ENCODE results near the gene DYNC2H1.

DYNC2H1 gene

DNA sequence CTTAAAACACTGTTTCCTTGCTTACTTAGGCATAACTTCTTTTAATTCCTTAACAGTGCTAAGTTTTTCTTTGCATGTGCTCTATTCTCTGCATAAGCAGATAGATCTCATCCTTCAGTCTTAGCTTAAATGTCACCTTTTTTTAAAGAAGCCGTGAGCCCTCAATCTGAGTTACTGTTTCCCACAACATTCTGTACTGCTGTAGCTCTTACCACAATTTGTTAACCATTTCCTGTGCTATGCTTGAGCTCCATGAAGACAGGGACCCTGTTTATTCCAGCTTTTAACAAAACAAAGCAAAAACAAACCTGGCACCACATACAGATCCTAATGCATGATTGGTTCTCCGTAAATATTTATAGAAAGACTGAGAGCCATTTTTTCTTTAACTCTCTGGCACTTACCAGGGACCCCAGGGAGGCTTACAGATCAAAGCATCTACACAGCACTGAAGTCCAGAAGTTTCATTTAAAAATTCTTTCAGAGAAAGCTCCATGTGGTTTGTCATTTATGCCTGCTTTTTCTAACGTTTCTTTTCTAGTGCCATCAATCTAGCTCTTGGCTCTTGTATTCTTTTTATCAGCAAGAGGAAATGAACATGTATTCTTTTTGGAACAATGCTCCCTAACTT, 74.9 kb downstream of the DYNC2H1 start:
- no peak for DNase-seq
- Histone ChIP-seq H3K27ac (ENCODE audit: insufficient read depth, low read length, poor library complexity, severe bottlenecking) (no peak overlapping the region), H3K4me3 (ENCODE audit: insufficient read depth, low read depth, low read length, poor library complexity, severe bottlenecking) (no peak overlapping the region), H3K36me3 (ENCODE audit: control insufficient read depth, insufficient read depth, low read length) (no peaks in the 10 kb centered on the region), H3K27me3 (replicated peaks; ENCODE audit: control insufficient read depth, insufficient read depth, low read length, poor library complexity, severe bottlenecking) (no peaks in the 10 kb centered on the region), H3K9me3 (ENCODE audit: control insufficient read depth, low read length) (no peaks in the 10 kb centered on the region), H3K4me1 (ENCODE audit: control insufficient read depth, insufficient read depth, low read length, poor library complexity, severe bottlenecking) (no peaks in the 10 kb centered on the region)

- Histone ChIP-seq H3K36me3 (ENCODE audit: control insufficient read depth, insufficient read depth, low read length) (no peaks in the 10 kb centered on the region), H3K9me3 (ENCODE audit: control insufficient read depth, low read length) (no peaks in the 10 kb centered on the region), H3K27me3 (replicated peaks; ENCODE audit: control insufficient read depth, insufficient read depth, low read length, poor library complexity, severe bottlenecking) (no peaks in the 10 kb centered on the region), H3K27ac (ENCODE audit: insufficient read depth, low read length, poor library complexity, severe bottlenecking) (no peak overlapping the region), H3K4me3 (ENCODE audit: insufficient read depth, low read depth, low read length, poor library complexity, severe bottlenecking) (no peak overlapping the region), H3K4me1 (ENCODE audit: control insufficient read depth, insufficient read depth, low read length, poor library complexity, severe bottlenecking) (no peaks in the 10 kb centered on the region)
- no peak for DNase-seq
Observed at GRCh38 chr11:103202048-103202651, 92.9 kb downstream of the DYNC2H1 start.

DNA sequence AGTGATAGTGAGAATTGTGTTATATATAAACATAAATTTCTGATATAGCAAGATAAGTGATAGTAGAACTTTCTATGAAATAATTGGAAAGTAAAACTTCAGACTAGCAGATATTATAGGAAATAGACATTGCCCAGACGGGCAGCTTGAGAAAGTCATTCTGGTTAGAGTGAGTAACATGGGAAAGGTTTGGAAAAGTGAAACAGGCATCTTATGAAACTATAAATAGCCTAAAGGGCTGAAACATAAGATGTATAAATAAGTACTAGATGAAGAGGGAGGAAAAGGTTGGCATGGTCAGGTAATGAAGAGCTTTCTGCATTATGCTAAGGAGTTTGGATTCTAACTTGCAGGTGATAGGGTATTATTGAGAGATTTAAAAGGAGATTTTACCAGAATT, 101.3 kb downstream of the DYNC2H1 start:
- Histone ChIP-seq H3K36me3 (ENCODE audit: control insufficient read depth, insufficient read depth, low read length) (no peaks in the 10 kb centered on the region), H3K27me3 (replicated peaks; ENCODE audit: control insufficient read depth, insufficient read depth, low read length, poor library complexity, severe bottlenecking) (no peaks in the 10 kb centered on the region), H3K4me3 (ENCODE audit: insufficient read depth, low read depth, low read length, poor library complexity, severe bottlenecking) (no peak overlapping the region), H3K4me1 (ENCODE audit: control insufficient read depth, insufficient read depth, low read length, poor library complexity, severe bottlenecking) (no peaks in the 10 kb centered on the region), H3K9me3 (ENCODE audit: control insufficient read depth, low read length) (no peaks in the 10 kb centered on the region), H3K27ac (ENCODE audit: insufficient read depth, low read length, poor library complexity, severe bottlenecking) (no peak overlapping the region)
- no peak for DNase-seq

GRCh38 chr11:103215812-103216211, 106.6 kb downstream of the DYNC2H1 start:
- Histone ChIP-seq H3K4me1 (ENCODE audit: control insufficient read depth, insufficient read depth, low read length, poor library complexity, severe bottlenecking) (no peaks in the 10 kb centered on the region), H3K27ac (ENCODE audit: insufficient read depth, low read length, poor library complexity, severe bottlenecking) (no peak overlapping the region), H3K9me3 (ENCODE audit: control insufficient read depth, low read length) (no peaks in the 10 kb centered on the region), H3K27me3 (replicated peaks; ENCODE audit: control insufficient read depth, insufficient read depth, low read length, poor library complexity, severe bottlenecking) (no peaks in the 10 kb centered on the region), H3K36me3 (ENCODE audit: control insufficient read depth, insufficient read depth, low read length) (no peaks in the 10 kb centered on the region), H3K4me3 (ENCODE audit: insufficient read depth, low read depth, low read length, poor library complexity, severe bottlenecking) (no peak overlapping the region)
- no peak for DNase-seq

GRCh38 chr11:103220133-103220532, 110.9 kb downstream of the DYNC2H1 start:
- no peak for DNase-seq
- Histone ChIP-seq H3K27ac (ENCODE audit: insufficient read depth, low read length, poor library complexity, severe bottlenecking) (no peak overlapping the region), H3K36me3 (ENCODE audit: control insufficient read depth, insufficient read depth, low read length) (no peaks in the 10 kb centered on the region), H3K4me3 (ENCODE audit: insufficient read depth, low read depth, low read length, poor library complexity, severe bottlenecking) (no peak overlapping the region), H3K27me3 (replicated peaks; ENCODE audit: control insufficient read depth, insufficient read depth, low read length, poor library complexity, severe bottlenecking) (no peaks in the 10 kb centered on the region), H3K4me1 (ENCODE audit: control insufficient read depth, insufficient read depth, low read length, poor library complexity, severe bottlenecking) (no peaks in the 10 kb centered on the region), H3K9me3 (ENCODE audit: control insufficient read depth, low read length) (no peaks in the 10 kb centered on the region)

- no peak overlapping the region for H3K4me3 ChIP-seq (ENCODE audit: insufficient read depth, low read depth, low read length, poor library complexity, severe bottlenecking)
- no peaks in the 10 kb centered on the region for H3K27me3 ChIP-seq (replicated peaks; ENCODE audit: control insufficient read depth, insufficient read depth, low read length, poor library complexity, severe bottlenecking)
- no peaks in the 10 kb centered on the region for H3K36me3 ChIP-seq (ENCODE audit: control insufficient read depth, insufficient read depth, low read length)
- H3K27ac ChIP-seq (ENCODE audit: insufficient read depth, low read length, poor library complexity, severe bottlenecking) = no peak overlapping the region
- H3K9me3 ChIP-seq (ENCODE audit: control insufficient read depth, low read length) = no peaks in the 10 kb centered on the region
- no peaks in the 10 kb centered on the region for H3K4me1 ChIP-seq (ENCODE audit: control insufficient read depth, insufficient read depth, low read length, poor library complexity, severe bottlenecking)
- DNase-seq = no peak
Observed at GRCh38 chr11:103222806-103223205, 113.6 kb downstream of the DYNC2H1 start.

DNA sequence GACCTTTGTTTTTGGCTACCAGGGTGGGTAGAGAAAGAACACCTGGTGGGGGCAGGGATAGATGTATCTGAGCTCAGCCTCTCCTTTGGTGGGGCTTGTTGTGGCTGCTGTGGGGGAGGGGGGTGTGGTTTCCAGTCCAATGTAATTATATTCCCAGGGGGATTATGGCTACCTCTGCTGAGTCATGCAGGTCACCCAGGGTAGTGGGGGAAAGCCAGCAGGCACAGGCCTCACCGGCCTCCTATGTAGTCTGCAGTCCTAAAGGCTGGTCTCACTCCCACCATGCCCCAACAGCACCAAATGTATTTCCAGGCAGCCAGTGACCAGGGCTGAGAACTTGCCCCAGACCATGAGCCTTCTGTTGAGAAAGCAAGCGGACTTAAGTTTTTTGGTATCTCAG, 119.6 kb downstream of the DYNC2H1 start:
- Histone ChIP-seq H3K36me3 (ENCODE audit: control insufficient read depth, insufficient read depth, low read length) (no peaks in the 10 kb centered on the region), H3K27me3 (replicated peaks; ENCODE audit: control insufficient read depth, insufficient read depth, low read length, poor library complexity, severe bottlenecking) (no peaks in the 10 kb centered on the region), H3K4me1 (ENCODE audit: control insufficient read depth, insufficient read depth, low read length, poor library complexity, severe bottlenecking) (no peaks in the 10 kb centered on the region), H3K27ac (ENCODE audit: insufficient read depth, low read length, poor library complexity, severe bottlenecking) (no peak overlapping the region), H3K4me3 (ENCODE audit: insufficient read depth, low read depth, low read length, poor library complexity, severe bottlenecking) (no peak overlapping the region), H3K9me3 (ENCODE audit: control insufficient read depth, low read length) (no peaks in the 10 kb centered on the region)
- no peak for DNase-seq

DNA sequence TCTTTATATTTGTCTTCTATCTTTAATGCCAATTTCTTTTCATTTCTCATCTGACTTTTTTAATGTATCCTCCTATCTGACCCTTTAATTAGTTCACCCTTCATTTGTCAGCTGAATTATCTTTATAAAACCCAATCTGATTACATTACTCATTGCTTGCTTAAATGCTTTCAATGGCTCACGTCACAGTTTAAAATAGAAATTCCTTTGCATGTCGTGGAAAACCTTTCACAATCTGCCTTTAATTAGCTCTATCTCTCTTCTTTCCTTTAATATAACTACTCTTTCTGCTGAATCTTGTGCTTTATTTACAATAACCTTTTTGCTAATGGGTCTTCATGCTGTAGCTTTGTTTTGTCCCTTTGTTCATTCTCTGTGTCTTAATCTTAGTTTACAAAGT, 125.7 kb downstream of the DYNC2H1 start:
- H3K4me1 ChIP-seq (ENCODE audit: control insufficient read depth, insufficient read depth, low read length, poor library complexity, severe bottlenecking) = no peaks in the 10 kb centered on the region
- H3K4me3 ChIP-seq (ENCODE audit: insufficient read depth, low read depth, low read length, poor library complexity, severe bottlenecking) = no peak overlapping the region
- no peak overlapping the region for H3K27ac ChIP-seq (ENCODE audit: insufficient read depth, low read length, poor library complexity, severe bottlenecking)
- H3K9me3 ChIP-seq (ENCODE audit: control insufficient read depth, low read length) = no peaks in the 10 kb centered on the region
- DNase-seq = no peak
- no peaks in the 10 kb centered on the region for H3K27me3 ChIP-seq (replicated peaks; ENCODE audit: control insufficient read depth, insufficient read depth, low read length, poor library complexity, severe bottlenecking)
- H3K36me3 ChIP-seq (ENCODE audit: control insufficient read depth, insufficient read depth, low read length) = no peaks in the 10 kb centered on the region

GRCh38 chr11:103241574-103241973, 132.3 kb downstream of the DYNC2H1 start:
- no peak overlapping the region for H3K4me3 ChIP-seq (ENCODE audit: insufficient read depth, low read depth, low read length, poor library complexity, severe bottlenecking)
- no peak overlapping the region for H3K27ac ChIP-seq (ENCODE audit: insufficient read depth, low read length, poor library complexity, severe bottlenecking)
- H3K36me3 ChIP-seq (ENCODE audit: control insufficient read depth, insufficient read depth, low read length) = no peaks in the 10 kb centered on the region
- H3K4me1 ChIP-seq (ENCODE audit: control insufficient read depth, insufficient read depth, low read length, poor library complexity, severe bottlenecking) = no peaks in the 10 kb centered on the region
- no peak for DNase-seq
- no peaks in the 10 kb centered on the region for H3K27me3 ChIP-seq (replicated peaks; ENCODE audit: control insufficient read depth, insufficient read depth, low read length, poor library complexity, severe bottlenecking)
- no peaks in the 10 kb centered on the region for H3K9me3 ChIP-seq (ENCODE audit: control insufficient read depth, low read length)

- H3K27me3 ChIP-seq (replicated peaks; ENCODE audit: control insufficient read depth, insufficient read depth, low read length, poor library complexity, severe bottlenecking) = no peaks in the 10 kb centered on the region
Observed at GRCh38 chr11:103254123-103254522, 144.9 kb downstream of the DYNC2H1 start.

More at GRCh38 chr11:103254123-103254522, 144.9 kb downstream of the DYNC2H1 start:
- Histone ChIP-seq H3K9me3 (ENCODE audit: control insufficient read depth, low read length) (no peaks in the 10 kb centered on the region), H3K27ac (ENCODE audit: insufficient read depth, low read length, poor library complexity, severe bottlenecking) (no peak overlapping the region), H3K4me3 (ENCODE audit: insufficient read depth, low read depth, low read length, poor library complexity, severe bottlenecking) (no peak overlapping the region), H3K36me3 (ENCODE audit: control insufficient read depth, insufficient read depth, low read length) (no peaks in the 10 kb centered on the region), H3K4me1 (ENCODE audit: control insufficient read depth, insufficient read depth, low read length, poor library complexity, severe bottlenecking) (no peaks in the 10 kb centered on the region)
- DNase-seq = no peak

Measured in effector memory CD4-positive, alpha-beta T cell (primary cell).